MM.1S (cell line): ENCODE results near the gene TANC1.

Experiments
- DNase-seq: peaks from one replicate; pipeline ENCODE4 v3.0.0-alpha.2; 2015
- H2AFZ ChIP-seq: fragments of 300-600 bp; sonication (generic); 2 replicates; pipeline ENCODE4 v1.6.0; 2016; ENCODE audit warnings: antibody characterized with exemption, low read length
- H3F3A ChIP-seq: fragments of 300-600 bp; sonication (generic); 2 replicates; pipeline ENCODE4 v1.6.1; 2016; ENCODE audit warnings: mild to moderate bottlenecking, antibody characterized with exemption, low read length, moderate library complexity, mixed read lengths; ENCODE audit not compliant: insufficient read depth
- H3K27ac ChIP-seq: fragments of 300-600 bp; sonication (generic); 2 replicates; pipeline ENCODE4 v1.5.1; 2016; ENCODE audit warnings: mild to moderate bottlenecking, low read length
- H3K27me3 ChIP-seq: fragments of 300-600 bp; sonication (generic); replicated peaks from 2 replicates; pipeline ENCODE4 v1.6.0; 2016; ENCODE audit warnings: low read length; ENCODE audit not compliant: insufficient read depth
- H3K36me3 ChIP-seq: fragments of 300-600 bp; sonication (generic); replicated peaks from 2 replicates; pipeline ENCODE4 v1.6.1; 2016; ENCODE audit warnings: mild to moderate bottlenecking, low read length, mixed read lengths; ENCODE audit not compliant: insufficient read depth
- H3K4me1 ChIP-seq: fragments of 300-600 bp; sonication (generic); 2 replicates; pipeline ENCODE4 v1.6.1; 2016; ENCODE audit warnings: low read length, mixed read lengths
- H3K4me2 ChIP-seq: fragments of 300-600 bp; sonication (generic); 2 replicates; pipeline ENCODE4 v1.6.0; 2016; ENCODE audit warnings: low read depth, low read length
- H3K4me3 ChIP-seq: fragments of 300-600 bp; sonication (generic); 2 replicates; pipeline ENCODE4 v1.5.1; 2016; ENCODE audit warnings: low read length, mixed read lengths
- H3K79me2 ChIP-seq: fragments of 300-600 bp; sonication (generic); 2 replicates; pipeline ENCODE4 v1.6.1; 2016; ENCODE audit warnings: mixed run types, low read length, mixed read lengths
- H3K9ac ChIP-seq: fragments of 300-600 bp; sonication (generic); 2 replicates; pipeline ENCODE4 v1.6.1; 2016; ENCODE audit warnings: low read length, mixed read lengths
- H3K9me2 ChIP-seq: fragments of 300-600 bp; sonication (generic); replicated peaks from 2 replicates; pipeline ENCODE4 v1.6.1; 2016; ENCODE audit warnings: mild to moderate bottlenecking, low read length, mixed read lengths; ENCODE audit not compliant: insufficient read depth
- H3K9me3 ChIP-seq: fragments of 300-600 bp; sonication (generic); replicated peaks from 2 replicates; pipeline ENCODE4 v1.6.1; 2016; ENCODE audit warnings: mild to moderate bottlenecking, low read length, mixed read lengths; ENCODE audit not compliant: insufficient read depth
- H4K20me1 ChIP-seq: fragments of 300-600 bp; sonication (generic); 2 replicates; pipeline ENCODE4 v1.6.1; 2016; ENCODE audit warnings: mild to moderate bottlenecking, low read length, moderate library complexity, mixed read lengths; ENCODE audit not compliant: insufficient read depth
- CTCF ChIP-seq: fragments of 300-600 bp; sonication (generic); IDR thresholded peaks from 2 replicates; pipeline ENCODE4 v1.5.1; 2016; ENCODE audit warnings: antibody characterized with exemption, low read length, mixed read lengths
- EZH2 ChIP-seq: fragments of 300-600 bp; sonication (generic); optimal IDR thresholded peaks from 2 replicates; pipeline ENCODE3; 2017; ENCODE audit warnings: low read depth, mild to moderate bottlenecking, antibody characterized with exemption, low read length, mixed read lengths
- EZH2phosphoT487 ChIP-seq: fragments of 300-600 bp; sonication (generic); IDR thresholded peaks from 2 replicates; pipeline ENCODE4 v1.6.1; 2018; ENCODE audit warnings: antibody characterized with exemption, low read length

TANC1 gene

DNA sequence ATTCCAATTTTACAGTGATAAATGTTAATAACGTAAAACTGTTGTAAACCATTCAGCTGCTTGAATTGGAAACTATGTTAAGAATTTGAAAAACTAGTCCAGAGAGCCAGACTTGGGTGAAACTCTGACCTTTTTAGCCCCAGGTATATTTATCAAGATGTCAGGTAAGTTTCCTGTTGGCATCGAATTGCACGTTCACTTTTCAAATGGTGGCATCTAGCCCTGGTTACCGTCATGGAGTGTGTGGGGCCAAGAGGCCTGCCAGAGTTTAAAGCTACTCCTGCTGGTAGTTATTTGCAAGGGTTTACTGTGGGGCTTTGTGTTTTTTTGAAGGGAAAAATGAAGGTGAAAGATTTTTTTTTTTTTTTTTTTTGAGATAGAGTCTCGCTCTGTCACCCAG lies 208.1 kb downstream of the TANC1 start:
- TF ChIP-seq EZH2phosphoT487 (no peak), CTCF (no peak), EZH2 (no peak)
- no peak overlapping the region for H3K9ac ChIP-seq
- no peak overlapping the region for H3K4me2 ChIP-seq
- H3K4me1 ChIP-seq, result no peaks in the 10 kb centered on the region
- H3K9me2 ChIP-seq, result no peaks in the 10 kb centered on the region
- H3K9me3 ChIP-seq, result no peaks in the 10 kb centered on the region
- no peaks in the 10 kb centered on the region for H3K27me3 ChIP-seq
- H3K79me2 ChIP-seq, result no peaks in the 10 kb centered on the region
- no peak overlapping the region for H3K27ac ChIP-seq
- no peaks in the 10 kb centered on the region for H3F3A ChIP-seq
- H3K36me3 ChIP-seq, result no peaks in the 10 kb centered on the region
- H3K4me3 ChIP-seq, result no peak overlapping the region
- H2AFZ ChIP-seq, result no peak overlapping the region
- no peaks in the 10 kb centered on the region for H4K20me1 ChIP-seq
- DNase-seq, result no peak

DNA sequence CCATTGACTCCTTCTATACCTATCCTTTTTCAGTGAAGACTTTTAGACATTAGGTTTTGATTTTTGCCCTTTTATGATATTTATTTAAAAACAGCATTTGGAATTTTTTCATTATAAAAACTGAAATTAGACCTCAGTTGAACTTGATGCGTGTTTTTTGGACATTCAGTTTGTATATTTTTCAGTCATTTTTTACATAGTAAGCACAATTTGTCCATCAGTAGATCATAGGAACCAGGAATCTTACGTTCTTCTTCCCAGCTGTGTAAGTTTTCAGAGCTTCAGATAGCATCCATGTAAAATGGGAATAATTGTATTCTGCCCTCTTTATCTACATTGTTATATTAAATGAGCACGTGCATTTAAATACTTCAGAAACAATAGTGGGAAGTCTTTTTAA lies 208.9 kb downstream of the TANC1 start:
- Histone ChIP-seq H3K79me2 (no peaks in the 10 kb centered on the region), H3F3A (no peaks in the 10 kb centered on the region), H3K4me2 (no peak overlapping the region), H3K9me3 (no peaks in the 10 kb centered on the region), H3K27me3 (no peaks in the 10 kb centered on the region), H4K20me1 (no peaks in the 10 kb centered on the region), H3K36me3 (no peaks in the 10 kb centered on the region), H3K4me3 (no peak overlapping the region), H2AFZ (no peak overlapping the region), H3K9me2 (no peaks in the 10 kb centered on the region), H3K4me1 (no peaks in the 10 kb centered on the region), H3K27ac (no peak overlapping the region), H3K9ac (no peak overlapping the region)
- DNase-seq, result no peak
- no peak for TF ChIP-seq EZH2
- TF ChIP-seq EZH2phosphoT487, result no peak

GRCh38 chr2:159177957-159178356 lies 209.5 kb downstream of the TANC1 start:
- H3K27me3 ChIP-seq, result no peaks in the 10 kb centered on the region

More at GRCh38 chr2:159177957-159178356, 209.5 kb downstream of the TANC1 start:
- TF ChIP-seq CTCF, result no peak
- no peak for TF ChIP-seq EZH2phosphoT487
- no peak for TF ChIP-seq EZH2
- H3K36me3 ChIP-seq, result no peaks in the 10 kb centered on the region
- no peaks in the 10 kb centered on the region for H3K9me3 ChIP-seq
- no peaks in the 10 kb centered on the region for H3K79me2 ChIP-seq
- no peak overlapping the region for H3K9ac ChIP-seq
- no peak overlapping the region for H2AFZ ChIP-seq
- H3K4me1 ChIP-seq, result no peaks in the 10 kb centered on the region
- no peak for DNase-seq
- H3F3A ChIP-seq, result no peaks in the 10 kb centered on the region
- H3K9me2 ChIP-seq, result no peaks in the 10 kb centered on the region
- no peaks in the 10 kb centered on the region for H4K20me1 ChIP-seq
- no peak overlapping the region for H3K4me2 ChIP-seq
- H3K27ac ChIP-seq, result no peak overlapping the region
- no peak overlapping the region for H3K4me3 ChIP-seq
